Measurements from ENCODE around the gene ABHD6.

The ABHD6 gene

DNA sequence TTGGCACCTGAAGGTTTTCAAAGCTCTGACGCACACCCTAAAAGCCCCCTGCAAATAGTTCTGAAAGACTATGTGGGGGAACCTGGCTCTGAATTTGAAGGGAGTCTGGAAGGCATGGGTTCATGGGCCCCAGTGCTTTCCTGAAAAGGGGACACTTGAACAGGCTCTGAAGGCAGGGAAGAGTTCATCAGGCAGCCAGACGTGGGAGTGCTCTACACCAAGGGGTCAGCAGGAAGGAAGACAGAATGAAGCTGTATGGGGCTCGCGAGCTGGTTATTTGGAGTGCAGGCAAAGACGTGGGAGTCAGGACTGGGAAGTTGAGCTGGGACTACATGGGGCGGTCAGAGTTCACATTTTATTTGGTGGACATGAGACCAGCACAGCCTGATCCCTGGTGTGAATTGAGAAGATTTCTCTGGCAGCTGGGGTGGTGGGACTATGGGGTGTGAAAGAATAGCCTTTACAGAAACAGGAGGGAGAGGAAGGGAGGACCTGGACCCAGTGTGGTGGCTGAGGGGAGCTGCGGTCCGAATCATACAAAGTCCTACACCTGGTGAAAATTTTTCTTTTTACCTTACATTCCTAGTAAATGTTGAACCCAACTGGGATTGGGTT, 12.6 kb downstream of the ABHD6 start:
- H3K4me1 ChIP-seq (ENCODE audit: control insufficient read depth in 1 of 2, insufficient read depth in 2 of 2, low read length in 2 of 2): peaks cover 0 to 3% of the 10 kb centered on the region in 2 experiments
- H3K4me2 ChIP-seq (ENCODE audit: low read length): no peak overlapping the region
- H3K79me2 ChIP-seq (ENCODE audit: control insufficient read depth, insufficient read depth, low read length, poor library complexity): no peaks in the 10 kb centered on the region
- H3K27me3 ChIP-seq (ENCODE audit: insufficient read depth, low read length): no peaks in the 10 kb centered on the region
- WGBS (ENCODE audit: extremely low coverage, insufficient coverage, insufficient read length): no CpG with 5 or more reads among the region's 8 CpGs
- no peak overlapping the region for H3K18ac ChIP-seq (ENCODE audit: low read length)
- H3K36me3 ChIP-seq (ENCODE audit: control insufficient read depth in 1 of 2, insufficient read depth in 2 of 2, low read length in 2 of 2): no peaks in the 10 kb centered on the region
- H3K79me1 ChIP-seq (ENCODE audit: low read length): no peaks in the 10 kb centered on the region
- DNase-seq: no peak
- no peak overlapping the region for H3K23ac ChIP-seq (ENCODE audit: low read length)
- H3K14ac ChIP-seq (ENCODE audit: low read length): no peak overlapping the region
- H2BK12ac ChIP-seq (ENCODE audit: low read length): no peak overlapping the region
- no peak overlapping the region for H2BK5ac ChIP-seq (ENCODE audit: low read depth, low read length, poor library complexity)
- H2AFZ ChIP-seq (ENCODE audit: insufficient read depth, low read length, poor library complexity): no peak overlapping the region
- H3K4me3 ChIP-seq (ENCODE audit: low read depth, low read length): no peak overlapping the region
- H3K4ac ChIP-seq (ENCODE audit: low read depth, low read length): no peak overlapping the region
- H3K9me3 ChIP-seq (ENCODE audit: insufficient read depth, low read depth, low read length): no peaks in the 10 kb centered on the region
- H4K12ac ChIP-seq (ENCODE audit: low read depth, low read length): no peak overlapping the region
- H4K91ac ChIP-seq (ENCODE audit: low read depth, low read length): no peak overlapping the region
- no peak overlapping the region for H3K27ac ChIP-seq (ENCODE audit: low read depth, low read length)
- H2BK120ac ChIP-seq (ENCODE audit: insufficient read depth, low read length, poor library complexity): no peak overlapping the region
- H2AK5ac ChIP-seq (ENCODE audit: low read length): no peak overlapping the region
- no peak overlapping the region for H4K8ac ChIP-seq (ENCODE audit: low read depth, low read length)
- no peak overlapping the region for H3K9ac ChIP-seq (ENCODE audit: low read length)

GRCh38 chr3:58251631-58252035, 14.0 kb downstream of the ABHD6 start:
- Histone ChIP-seq H2BK120ac (ENCODE audit: insufficient read depth, low read length, poor library complexity) (no peak overlapping the region), H3K9ac (ENCODE audit: low read length) (no peak overlapping the region), H3K9me3 (ENCODE audit: insufficient read depth, low read depth, low read length) (no peaks in the 10 kb centered on the region), H4K8ac (ENCODE audit: low read depth, low read length) (no peak overlapping the region), H3K18ac (ENCODE audit: low read length) (no peak overlapping the region), H3K4ac (ENCODE audit: low read depth, low read length) (no peak overlapping the region), H3K27ac (ENCODE audit: low read depth, low read length) (no peak overlapping the region), H2AFZ (ENCODE audit: insufficient read depth, low read length, poor library complexity) (no peak overlapping the region), H3K79me2 (ENCODE audit: control insufficient read depth, insufficient read depth, low read length, poor library complexity) (no peaks in the 10 kb centered on the region), H3K27me3 (ENCODE audit: insufficient read depth, low read length) (no peaks in the 10 kb centered on the region), H2AK5ac (ENCODE audit: low read length) (no peak overlapping the region), H3K4me2 (ENCODE audit: low read length) (no peak overlapping the region), H3K4me1 (ENCODE audit: control insufficient read depth in 1 of 2, insufficient read depth in 2 of 2, low read length in 2 of 2) (peaks cover 0 to 3% of the 10 kb centered on the region in 2 experiments), H2BK5ac (ENCODE audit: low read depth, low read length, poor library complexity) (no peak overlapping the region), H3K23ac (ENCODE audit: low read length) (no peak overlapping the region), H4K91ac (ENCODE audit: low read depth, low read length) (no peak overlapping the region), H3K4me3 (ENCODE audit: low read depth, low read length) (no peak overlapping the region), H3K14ac (ENCODE audit: low read length) (no peak overlapping the region), H3K36me3 (ENCODE audit: control insufficient read depth in 1 of 2, insufficient read depth in 2 of 2, low read length in 2 of 2) (no peaks in the 10 kb centered on the region), H4K12ac (ENCODE audit: low read depth, low read length) (no peak overlapping the region), H2BK12ac (ENCODE audit: low read length) (no peak overlapping the region), H3K79me1 (ENCODE audit: low read length) (no peaks in the 10 kb centered on the region)
- no peak for DNase-seq
- WGBS (ENCODE audit: extremely low coverage, insufficient coverage, insufficient read length): no CpG with 5 or more reads among the region's 3 CpGs

GRCh38 chr3:58254144-58254543, 16.6 kb downstream of the ABHD6 start:
- no peak overlapping the region for H2BK5ac ChIP-seq (ENCODE audit: low read depth, low read length, poor library complexity)
- H3K23ac ChIP-seq (ENCODE audit: low read length): no peak overlapping the region
- H3K27ac ChIP-seq (ENCODE audit: low read depth, low read length): no peak overlapping the region
- no peak overlapping the region for H2BK12ac ChIP-seq (ENCODE audit: low read length)
- no peak overlapping the region for H3K14ac ChIP-seq (ENCODE audit: low read length)
- no peak for DNase-seq
- WGBS (ENCODE audit: extremely low coverage, insufficient coverage, insufficient read length): no CpG with 5 or more reads among the region's 4 CpGs
- H3K4ac ChIP-seq (ENCODE audit: low read depth, low read length): no peak overlapping the region
- no peak overlapping the region for H2AK5ac ChIP-seq (ENCODE audit: low read length)
- no peaks in the 10 kb centered on the region for H3K79me1 ChIP-seq (ENCODE audit: low read length)
- H2AFZ ChIP-seq (ENCODE audit: insufficient read depth, low read length, poor library complexity): no peak overlapping the region
- no peaks in the 10 kb centered on the region for H3K9me3 ChIP-seq (ENCODE audit: insufficient read depth, low read depth, low read length)
- no peak overlapping the region for H2BK120ac ChIP-seq (ENCODE audit: insufficient read depth, low read length, poor library complexity)
- no peak overlapping the region for H4K8ac ChIP-seq (ENCODE audit: low read depth, low read length)
- H4K91ac ChIP-seq (ENCODE audit: low read depth, low read length): no peak overlapping the region
- peaks cover 0 to 7% of the 10 kb centered on the region in 2 experiments for H3K4me1 ChIP-seq (ENCODE audit: control insufficient read depth in 1 of 2, insufficient read depth in 2 of 2, low read length in 2 of 2)
- H4K12ac ChIP-seq (ENCODE audit: low read depth, low read length): no peak overlapping the region
- no peaks in the 10 kb centered on the region for H3K27me3 ChIP-seq (ENCODE audit: insufficient read depth, low read length)
- H3K4me2 ChIP-seq (ENCODE audit: low read length): no peak overlapping the region
- no peak overlapping the region for H3K4me3 ChIP-seq (ENCODE audit: low read depth, low read length)
- H3K18ac ChIP-seq (ENCODE audit: low read length): no peak overlapping the region
- H3K79me2 ChIP-seq (ENCODE audit: control insufficient read depth, insufficient read depth, low read length, poor library complexity): no peaks in the 10 kb centered on the region
- H3K9ac ChIP-seq (ENCODE audit: low read length): no peak overlapping the region
- peaks cover 0 to 4% of the 10 kb centered on the region in 2 experiments for H3K36me3 ChIP-seq (ENCODE audit: control insufficient read depth in 1 of 2, insufficient read depth in 2 of 2, low read length in 2 of 2)

GRCh38 chr3:58256061-58256460, 18.5 kb downstream of the ABHD6 start:
- Histone ChIP-seq H4K12ac (ENCODE audit: low read depth, low read length) (no peak overlapping the region), H3K79me2 (ENCODE audit: control insufficient read depth, insufficient read depth, low read length, poor library complexity) (no peaks in the 10 kb centered on the region), H3K36me3 (ENCODE audit: control insufficient read depth in 1 of 2, insufficient read depth in 2 of 2, low read length in 2 of 2) (peaks cover 0 to 4% of the 10 kb centered on the region in 2 experiments), H4K8ac (ENCODE audit: low read depth, low read length) (no peak overlapping the region), H2AK5ac (ENCODE audit: low read length) (no peak overlapping the region), H2BK5ac (ENCODE audit: low read depth, low read length, poor library complexity) (no peak overlapping the region), H3K4me3 (ENCODE audit: low read depth, low read length) (no peak overlapping the region), H3K27ac (ENCODE audit: low read depth, low read length) (no peak overlapping the region), H3K4me1 (ENCODE audit: control insufficient read depth in 1 of 2, insufficient read depth in 2 of 2, low read length in 2 of 2) (peaks cover 0 to 4% of the 10 kb centered on the region in 2 experiments), H3K9ac (ENCODE audit: low read length) (no peak overlapping the region), H3K79me1 (ENCODE audit: low read length) (no peaks in the 10 kb centered on the region), H3K14ac (ENCODE audit: low read length) (no peak overlapping the region), H4K91ac (ENCODE audit: low read depth, low read length) (no peak overlapping the region), H3K4me2 (ENCODE audit: low read length) (no peak overlapping the region), H3K27me3 (ENCODE audit: insufficient read depth, low read length) (no peaks in the 10 kb centered on the region), H3K4ac (ENCODE audit: low read depth, low read length) (no peak overlapping the region), H3K23ac (ENCODE audit: low read length) (no peak overlapping the region), H3K18ac (ENCODE audit: low read length) (no peak overlapping the region), H3K9me3 (ENCODE audit: insufficient read depth, low read depth, low read length) (no peaks in the 10 kb centered on the region), H2BK12ac (ENCODE audit: low read length) (no peak overlapping the region), H2AFZ (ENCODE audit: insufficient read depth, low read length, poor library complexity) (no peak overlapping the region), H2BK120ac (ENCODE audit: insufficient read depth, low read length, poor library complexity) (no peak overlapping the region)
- WGBS (ENCODE audit: extremely low coverage, insufficient coverage, insufficient read length): no CpG with 5 or more reads among the region's 1 CpG
- DNase-seq: no peak
